ENCODE data around the gene COMP.

GRCh38 chr19:18773682-18774081 lies 17.4 kb downstream of the COMP start:
- no peak for TF ChIP-seq CTCF (optimal IDR thresholded peaks at IDR 0.05 in 1 of 3, IDR thresholded peaks at IDR 0.05 in 1 of 3, conservative IDR thresholded peaks at IDR 0.05 in 1 of 3; ENCODE audit: extremely low read depth in 1 of 3, insufficient read depth in 2 of 3, low read length in 3 of 3)
- no peak for TF ChIP-seq EZH2 (IDR thresholded peaks at IDR 0.05; ENCODE audit: low read length)
